ENCODE measurements around the gene ARL6IP6. TPM values are rescaled to one million over a fixed set of nuclear protein-coding genes. Genes with fewer than 3 reads are reported as not detected.
A peak's percentile ranks its signal among the peaks of the same experiment; 100 is the strongest.

ARL6IP6 gene
- total and polyA plus RNA-seq, 2 of the 13 experiments (the other 11 are each of a cell fraction or from before 2014, with no cell fraction given), result 45.0 to 65.9 TPM

DNA sequence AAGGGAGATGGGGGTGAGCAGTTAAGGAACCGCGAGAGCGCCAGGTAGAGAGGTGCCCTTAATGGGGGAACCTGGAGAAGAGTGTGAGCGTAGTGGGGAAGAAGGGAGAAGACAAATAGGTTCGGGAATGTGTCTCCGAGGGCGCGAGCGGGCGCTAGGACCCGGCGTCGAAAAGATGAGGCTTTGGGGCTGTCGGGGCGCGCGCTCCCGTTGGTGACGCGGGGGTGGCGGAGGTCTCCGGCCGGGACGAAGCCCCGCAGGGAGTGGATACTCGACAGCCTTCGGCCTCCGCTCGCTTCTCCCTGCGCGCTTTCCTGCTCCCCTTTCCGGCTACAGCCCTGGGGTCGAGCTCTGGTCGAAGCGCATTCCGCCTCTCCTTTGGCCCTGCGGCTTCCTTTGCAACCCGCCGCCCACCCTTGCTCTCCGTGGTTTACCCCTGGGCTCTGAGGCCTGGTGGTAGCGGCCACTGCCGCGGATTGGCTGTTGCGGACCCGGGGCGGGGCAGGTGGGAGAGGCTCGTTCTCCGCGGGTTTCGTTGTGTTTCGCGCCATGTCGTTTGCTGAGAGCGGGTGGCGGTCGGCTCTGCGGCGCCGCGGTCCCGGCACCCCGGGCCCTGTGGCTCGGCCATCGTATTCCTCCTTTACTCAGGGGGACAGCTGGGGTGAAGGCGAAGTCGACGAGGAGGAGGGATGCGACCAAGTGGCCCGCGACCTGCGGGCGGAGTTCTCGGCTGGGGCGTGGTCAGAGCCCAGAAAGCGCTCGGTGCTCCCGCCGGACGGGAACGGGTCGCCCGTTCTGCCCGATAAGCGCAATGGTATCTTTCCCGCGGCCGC, at the start of gene ARL6IP6 (continued):
- TF ChIP-seq IKZF5 (CRISPR knock-in tag; IDR thresholded peaks at IDR 0.05), result 0 out of 2 replicates have a peak, but pooled peaks have one; percentile 8
- TF ChIP-seq DR1 (CRISPR knock-in tag; IDR thresholded peaks at IDR 0.05), result peak; percentile 88
- TF ChIP-seq, protein P1, sequence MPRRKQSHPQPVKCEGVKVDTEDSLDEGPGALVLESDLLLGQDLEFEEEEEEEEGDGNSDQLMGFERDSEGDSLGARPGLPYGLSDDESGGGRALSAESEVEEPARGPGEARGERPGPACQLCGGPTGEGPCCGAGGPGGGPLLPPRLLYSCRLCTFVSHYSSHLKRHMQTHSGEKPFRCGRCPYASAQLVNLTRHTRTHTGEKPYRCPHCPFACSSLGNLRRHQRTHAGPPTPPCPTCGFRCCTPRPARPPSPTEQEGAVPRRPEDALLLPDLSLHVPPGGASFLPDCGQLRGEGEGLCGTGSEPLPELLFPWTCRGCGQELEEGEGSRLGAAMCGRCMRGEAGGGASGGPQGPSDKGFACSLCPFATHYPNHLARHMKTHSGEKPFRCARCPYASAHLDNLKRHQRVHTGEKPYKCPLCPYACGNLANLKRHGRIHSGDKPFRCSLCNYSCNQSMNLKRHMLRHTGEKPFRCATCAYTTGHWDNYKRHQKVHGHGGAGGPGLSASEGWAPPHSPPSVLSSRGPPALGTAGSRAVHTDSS (CRISPR knock-in tag; conservative IDR thresholded peaks at IDR 0.05), result peak; percentile 82; the same call in 1 of the 2 replicates
- peak; percentile 59 for TF ChIP-seq ISL2 (CRISPR knock-in tag; IDR thresholded peaks at IDR 0.05)
- no peak for TF ChIP-seq ZSCAN9 (CRISPR knock-in tag; IDR thresholded peaks at IDR 0.05; ENCODE audit: borderline replicate concordance)
- TF ChIP-seq ZC3H13 (CRISPR knock-in tag; IDR thresholded peaks at IDR 0.05), result peak; percentile 89
- peak; percentile 68; the same call in 1 of the 2 replicates for TF ChIP-seq SPEN (CRISPR knock-in tag; IDR thresholded peaks at IDR 0.05; ENCODE audit: low read depth)
- TF ChIP-seq SUZ12 (IDR thresholded peaks at IDR 0.05; ENCODE audit: low read depth, low read length), result no peak
- peak; percentile 36; the same call in 1 of the 2 replicates for TF ChIP-seq HNF4G (IDR thresholded peaks at IDR 0.05; ENCODE audit: borderline replicate concordance, low read depth, low read length)
- peak; percentile 68; the same call in 1 of the 2 replicates for TF ChIP-seq HNF4G (CRISPR knock-in tag; IDR thresholded peaks at IDR 0.05; ENCODE audit: borderline replicate concordance, low read depth)
- TF ChIP-seq MTA1 (CRISPR knock-in tag; IDR thresholded peaks at IDR 0.05; ENCODE audit: borderline replicate concordance), result no peak
- peak; percentile 82; the same call in 1 of the 2 replicates for TF ChIP-seq NCOA1 (CRISPR knock-in tag; IDR thresholded peaks at IDR 0.05)
- TF ChIP-seq, protein P2, sequence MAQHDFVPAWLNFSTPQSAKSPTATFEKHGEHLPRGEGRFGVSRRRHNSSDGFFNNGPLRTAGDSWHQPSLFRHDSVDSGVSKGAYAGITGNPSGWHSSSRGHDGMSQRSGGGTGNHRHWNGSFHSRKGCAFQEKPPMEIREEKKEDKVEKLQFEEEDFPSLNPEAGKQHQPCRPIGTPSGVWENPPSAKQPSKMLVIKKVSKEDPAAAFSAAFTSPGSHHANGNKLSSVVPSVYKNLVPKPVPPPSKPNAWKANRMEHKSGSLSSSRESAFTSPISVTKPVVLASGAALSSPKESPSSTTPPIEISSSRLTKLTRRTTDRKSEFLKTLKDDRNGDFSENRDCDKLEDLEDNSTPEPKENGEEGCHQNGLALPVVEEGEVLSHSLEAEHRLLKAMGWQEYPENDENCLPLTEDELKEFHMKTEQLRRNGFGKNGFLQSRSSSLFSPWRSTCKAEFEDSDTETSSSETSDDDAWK (CRISPR knock-in tag; IDR thresholded peaks at IDR 0.05), result no peak
- peak; percentile 16; the same call in 1 of the 2 replicates for TF ChIP-seq ZBTB38 (CRISPR knock-in tag; IDR thresholded peaks at IDR 0.05)
- TF ChIP-seq KDM5A (IDR thresholded peaks at IDR 0.05; ENCODE audit: borderline replicate concordance, low read length), result no peak
- peak; percentile 25; the same call in 1 of the 2 replicates for TF ChIP-seq AHR (CRISPR knock-in tag; IDR thresholded peaks at IDR 0.05)
- TF ChIP-seq, protein P3, sequence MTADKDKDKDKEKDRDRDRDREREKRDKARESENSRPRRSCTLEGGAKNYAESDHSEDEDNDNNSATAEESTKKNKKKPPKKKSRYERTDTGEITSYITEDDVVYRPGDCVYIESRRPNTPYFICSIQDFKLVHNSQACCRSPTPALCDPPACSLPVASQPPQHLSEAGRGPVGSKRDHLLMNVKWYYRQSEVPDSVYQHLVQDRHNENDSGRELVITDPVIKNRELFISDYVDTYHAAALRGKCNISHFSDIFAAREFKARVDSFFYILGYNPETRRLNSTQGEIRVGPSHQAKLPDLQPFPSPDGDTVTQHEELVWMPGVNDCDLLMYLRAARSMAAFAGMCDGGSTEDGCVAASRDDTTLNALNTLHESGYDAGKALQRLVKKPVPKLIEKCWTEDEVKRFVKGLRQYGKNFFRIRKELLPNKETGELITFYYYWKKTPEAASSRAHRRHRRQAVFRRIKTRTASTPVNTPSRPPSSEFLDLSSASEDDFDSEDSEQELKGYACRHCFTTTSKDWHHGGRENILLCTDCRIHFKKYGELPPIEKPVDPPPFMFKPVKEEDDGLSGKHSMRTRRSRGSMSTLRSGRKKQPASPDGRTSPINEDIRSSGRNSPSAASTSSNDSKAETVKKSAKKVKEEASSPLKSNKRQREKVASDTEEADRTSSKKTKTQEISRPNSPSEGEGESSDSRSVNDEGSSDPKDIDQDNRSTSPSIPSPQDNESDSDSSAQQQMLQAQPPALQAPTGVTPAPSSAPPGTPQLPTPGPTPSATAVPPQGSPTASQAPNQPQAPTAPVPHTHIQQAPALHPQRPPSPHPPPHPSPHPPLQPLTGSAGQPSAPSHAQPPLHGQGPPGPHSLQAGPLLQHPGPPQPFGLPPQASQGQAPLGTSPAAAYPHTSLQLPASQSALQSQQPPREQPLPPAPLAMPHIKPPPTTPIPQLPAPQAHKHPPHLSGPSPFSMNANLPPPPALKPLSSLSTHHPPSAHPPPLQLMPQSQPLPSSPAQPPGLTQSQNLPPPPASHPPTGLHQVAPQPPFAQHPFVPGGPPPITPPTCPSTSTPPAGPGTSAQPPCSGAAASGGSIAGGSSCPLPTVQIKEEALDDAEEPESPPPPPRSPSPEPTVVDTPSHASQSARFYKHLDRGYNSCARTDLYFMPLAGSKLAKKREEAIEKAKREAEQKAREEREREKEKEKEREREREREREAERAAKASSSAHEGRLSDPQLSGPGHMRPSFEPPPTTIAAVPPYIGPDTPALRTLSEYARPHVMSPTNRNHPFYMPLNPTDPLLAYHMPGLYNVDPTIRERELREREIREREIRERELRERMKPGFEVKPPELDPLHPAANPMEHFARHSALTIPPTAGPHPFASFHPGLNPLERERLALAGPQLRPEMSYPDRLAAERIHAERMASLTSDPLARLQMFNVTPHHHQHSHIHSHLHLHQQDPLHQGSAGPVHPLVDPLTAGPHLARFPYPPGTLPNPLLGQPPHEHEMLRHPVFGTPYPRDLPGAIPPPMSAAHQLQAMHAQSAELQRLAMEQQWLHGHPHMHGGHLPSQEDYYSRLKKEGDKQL (CRISPR knock-in tag; IDR thresholded peaks at IDR 0.05; ENCODE audit: low read depth), result no peak
- TF ChIP-seq MTA3 (CRISPR knock-in tag; IDR thresholded peaks at IDR 0.05), result no peak
- peak; percentile 77; the same call in 1 of the 2 replicates for TF ChIP-seq KMT2B (CRISPR knock-in tag; IDR thresholded peaks at IDR 0.05)
- TF ChIP-seq ZFP41 (CRISPR knock-in tag; IDR thresholded peaks at IDR 0.05; ENCODE audit: borderline replicate concordance), result peak; percentile 91; the same call in 1 of the 2 replicates
